HUES48 (cell line): ENCODE measurements around the gene XPOT.
"Not testable (repeated sequence)": the region's sequence is repeated elsewhere in the genome, so short reads cannot be mapped to it uniquely, and the experiment has no call there.

Experiments used
- H3K27ac ChIP-seq: one replicate; pipeline ENCODE4 v1.7.0; 2013; ENCODE audit warnings: low read depth, low read length, inconsistent platforms
- H3K27me3 ChIP-seq: 2 replicates; pipeline ENCODE4 v1.6.1; 2013; ENCODE audit warnings: mild to moderate bottlenecking, low read length; ENCODE audit not compliant: control insufficient read depth, insufficient read depth
- H3K36me3 ChIP-seq: 2 replicates; pipeline ENCODE4 v1.6.1; 2013; ENCODE audit warnings: low read length; ENCODE audit not compliant: control insufficient read depth, insufficient read depth
- H3K4me1 ChIP-seq: 2 replicates; pipeline ENCODE4 v1.6.1; 2013; ENCODE audit warnings: mild to moderate bottlenecking, low read length; ENCODE audit not compliant: control insufficient read depth, insufficient read depth
- H3K4me3 ChIP-seq: 2 replicates; pipeline ENCODE4 v1.5.1; 2013; ENCODE audit warnings: mild to moderate bottlenecking, low read depth, low read length
- H3K9ac ChIP-seq: 2 replicates; pipeline ENCODE4 v1.6.1; 2013; ENCODE audit warnings: mild to moderate bottlenecking, low read depth, low read length, moderate library complexity
- H3K9me3 ChIP-seq: 2 replicates; pipeline ENCODE4 v1.6.1; 2013; ENCODE audit warnings: low read length; ENCODE audit not compliant: control insufficient read depth, insufficient read depth

Gene XPOT

GRCh38 chr12:64403707-64404469, at the start of gene XPOT:
Gene XPOT (plus strand): TSS chr12:64404392. CDS start chr12:64410036, 5,644 bp downstream.
- H3K36me3 ChIP-seq: 0 out of 2 replicates have a peak, but pooled peaks cover 1% of the 10 kb centered on the region
- peak within 1 kb of the TSS; percentile 98 for H3K27ac ChIP-seq
- peak within 1 kb of the TSS; percentile 99 for H3K4me3 ChIP-seq
- peak within 1 kb of the TSS; percentile 98 for H3K9ac ChIP-seq
- no peaks in the 10 kb centered on the region for H3K27me3 ChIP-seq
- peaks cover 10% of the 10 kb centered on the region for H3K4me1 ChIP-seq
- no peaks in the 10 kb centered on the region for H3K9me3 ChIP-seq

- H3K4me3 ChIP-seq, H3K27ac ChIP-seq, H3K9me3 ChIP-seq, H3K27me3 ChIP-seq, H3K9ac ChIP-seq, H3K36me3 ChIP-seq, H3K4me1 ChIP-seq: not testable (repeated sequence)
Measured at GRCh38 chr12:64356209-64356608, 48.0 kb upstream of the XPOT start.

GRCh38 chr12:64361173-64361572, 43.0 kb upstream of the XPOT start:
- H3K27me3 ChIP-seq, H3K9ac ChIP-seq, H3K4me3 ChIP-seq, H3K36me3 ChIP-seq, H3K9me3 ChIP-seq, H3K4me1 ChIP-seq, H3K27ac ChIP-seq: not testable (repeated sequence)

- no peak overlapping the region for H3K27ac ChIP-seq
- H3K27me3 ChIP-seq: no peaks in the 10 kb centered on the region
- no peak overlapping the region for H3K9ac ChIP-seq
- no peaks in the 10 kb centered on the region for H3K9me3 ChIP-seq
- no peak overlapping the region for H3K4me3 ChIP-seq
- no peaks in the 10 kb centered on the region for H3K36me3 ChIP-seq
- H3K4me1 ChIP-seq: peaks cover 8% of the 10 kb centered on the region
Measured at GRCh38 chr12:64362721-64363305, 41.4 kb upstream of the XPOT start.

GRCh38 chr12:64383675-64384074, 20.5 kb upstream of the XPOT start:
- Histone ChIP-seq H3K4me3 (no peak overlapping the region), H3K36me3 (no peaks in the 10 kb centered on the region), H3K9me3 (no peaks in the 10 kb centered on the region), H3K27me3 (no peaks in the 10 kb centered on the region), H3K9ac (no peak overlapping the region), H3K27ac (no peak overlapping the region), H3K4me1 (no peaks in the 10 kb centered on the region)

GRCh38 chr12:64385019-64385418, 19.2 kb upstream of the XPOT start:
- no peak overlapping the region for H3K4me3 ChIP-seq
- no peaks in the 10 kb centered on the region for H3K36me3 ChIP-seq
- H3K27me3 ChIP-seq: peaks cover 2% of the 10 kb centered on the region; the same call in 1 of the 2 replicates
- H3K9me3 ChIP-seq: no peaks in the 10 kb centered on the region
- H3K27ac ChIP-seq: no peak overlapping the region
- H3K4me1 ChIP-seq: no peaks in the 10 kb centered on the region
- H3K9ac ChIP-seq: no peak overlapping the region

- Histone ChIP-seq H3K9me3 (no peaks in the 10 kb centered on the region), H3K27me3 (peaks cover 7% of the 10 kb centered on the region; the same call in 1 of the 2 replicates), H3K4me3 (no peak overlapping the region), H3K4me1 (no peaks in the 10 kb centered on the region), H3K36me3 (no peaks in the 10 kb centered on the region), H3K9ac (no peak overlapping the region), H3K27ac (no peak overlapping the region)
Measured at GRCh38 chr12:64385468-64385867, 18.7 kb upstream of the XPOT start.

GRCh38 chr12:64387197-64387816, 16.9 kb upstream of the XPOT start:
- Histone ChIP-seq H3K9me3 (no peaks in the 10 kb centered on the region), H3K4me3 (no peak overlapping the region), H3K36me3 (no peaks in the 10 kb centered on the region), H3K27me3 (peaks cover 12% of the 10 kb centered on the region), H3K27ac (no peak overlapping the region), H3K4me1 (no peaks in the 10 kb centered on the region), H3K9ac (no peak overlapping the region)

GRCh38 chr12:64389154-64389553, 15.0 kb upstream of the XPOT start:
- Histone ChIP-seq H3K4me1 (no peaks in the 10 kb centered on the region), H3K27ac (no peak overlapping the region), H3K27me3 (peaks cover 12% of the 10 kb centered on the region), H3K36me3 (no peaks in the 10 kb centered on the region), H3K4me3 (no peak overlapping the region), H3K9me3 (no peaks in the 10 kb centered on the region), H3K9ac (no peak overlapping the region)

- peak within 1 kb of the TSS; percentile 47; the same call in 1 of the 2 replicates for H3K9ac ChIP-seq
- no peaks in the 10 kb centered on the region for H3K9me3 ChIP-seq
- no peaks in the 10 kb centered on the region for H3K36me3 ChIP-seq
- H3K27me3 ChIP-seq: peaks cover 12% of the 10 kb centered on the region
- no peak within 1 kb of the TSS for H3K27ac ChIP-seq
- no peaks in the 10 kb centered on the region for H3K4me1 ChIP-seq
- H3K4me3 ChIP-seq: peak within 1 kb of the TSS; percentile 56
Measured at GRCh38 chr12:64390275-64390851, 13.8 kb upstream of the XPOT start, which contains the start of gene C12orf56. Gene C12orf56 (minus strand): TSS chr12:64390758. CDS start chr12:64390565, 193 bp downstream.

GRCh38 chr12:64392221-64392620, 12.0 kb upstream of the XPOT start:
- no peaks in the 10 kb centered on the region for H3K36me3 ChIP-seq
- H3K9ac ChIP-seq: no peak overlapping the region
- H3K4me3 ChIP-seq: no peak overlapping the region
- H3K9me3 ChIP-seq: no peaks in the 10 kb centered on the region
- peaks cover 12% of the 10 kb centered on the region for H3K27me3 ChIP-seq
- no peak overlapping the region for H3K27ac ChIP-seq
- no peaks in the 10 kb centered on the region for H3K4me1 ChIP-seq
